Measurements from ENCODE around the gene COL5A1.

DNA sequence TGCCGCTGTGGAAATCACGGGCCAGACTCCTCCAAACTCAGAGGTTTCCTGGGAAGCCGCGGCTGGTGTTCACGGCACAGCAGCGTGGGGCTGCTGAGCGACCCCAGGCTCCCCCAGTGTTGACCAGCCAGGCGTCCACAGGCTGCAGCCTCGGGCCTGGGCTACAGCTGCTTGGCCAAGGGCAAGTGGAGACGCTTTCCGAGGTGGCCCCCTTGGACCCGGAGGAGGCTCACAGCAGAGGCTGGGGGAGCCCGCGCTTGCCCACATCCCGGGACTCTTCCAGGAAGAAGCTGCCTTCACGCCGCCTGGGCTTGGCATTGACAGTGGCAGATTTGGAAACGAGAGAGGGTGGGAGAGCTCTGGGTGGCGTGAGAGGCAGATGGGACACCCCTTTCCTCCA, 186.0 kb downstream of the COL5A1 start:
- TF ChIP-seq, protein P1, sequence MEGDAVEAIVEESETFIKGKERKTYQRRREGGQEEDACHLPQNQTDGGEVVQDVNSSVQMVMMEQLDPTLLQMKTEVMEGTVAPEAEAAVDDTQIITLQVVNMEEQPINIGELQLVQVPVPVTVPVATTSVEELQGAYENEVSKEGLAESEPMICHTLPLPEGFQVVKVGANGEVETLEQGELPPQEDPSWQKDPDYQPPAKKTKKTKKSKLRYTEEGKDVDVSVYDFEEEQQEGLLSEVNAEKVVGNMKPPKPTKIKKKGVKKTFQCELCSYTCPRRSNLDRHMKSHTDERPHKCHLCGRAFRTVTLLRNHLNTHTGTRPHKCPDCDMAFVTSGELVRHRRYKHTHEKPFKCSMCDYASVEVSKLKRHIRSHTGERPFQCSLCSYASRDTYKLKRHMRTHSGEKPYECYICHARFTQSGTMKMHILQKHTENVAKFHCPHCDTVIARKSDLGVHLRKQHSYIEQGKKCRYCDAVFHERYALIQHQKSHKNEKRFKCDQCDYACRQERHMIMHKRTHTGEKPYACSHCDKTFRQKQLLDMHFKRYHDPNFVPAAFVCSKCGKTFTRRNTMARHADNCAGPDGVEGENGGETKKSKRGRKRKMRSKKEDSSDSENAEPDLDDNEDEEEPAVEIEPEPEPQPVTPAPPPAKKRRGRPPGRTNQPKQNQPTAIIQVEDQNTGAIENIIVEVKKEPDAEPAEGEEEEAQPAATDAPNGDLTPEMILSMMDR (IDR thresholded peaks at IDR 0.05): no peak
- no peak for TF ChIP-seq POLR2A (IDR thresholded peaks at IDR 0.05)

Measured in esophagus squamous epithelium (tissue), 4 donors.